Naive B cell (primary cell): ENCODE measurements around the gene HIPK2. TPM values are rescaled to one million over a fixed set of nuclear protein-coding genes. Genes with fewer than 3 reads are reported as not detected.

ENCODE experiments used
- ATAC-seq, 2 donors: fragments of 150-1000 bp; cut with Tn5 transposase; 2 replicates each; pipeline ENCODE4 v1.10.0; 2021; ENCODE audit warnings: low read depth in 2 of 2, mild to moderate bottlenecking in 2 of 2, moderate library complexity in 2 of 2
- DNase-seq: peaks from one replicate; pipeline ENCODE4 v3.0.0; 2022
- H3K27ac Mint-ChIP-seq, 6 donors: one replicate each; pipeline ENCODE4 v1.8.0; 2020 to 2022; ENCODE audit warnings: mild to moderate bottlenecking in 6 of 6, mixed read lengths in 6 of 6, moderate library complexity in 5 of 6, inconsistent platforms in 2 of 6
- H3K27me3 Mint-ChIP-seq, 3 donors: one replicate each; pipeline ENCODE4 v1.8.0; 2021 to 2022; ENCODE audit warnings: mixed read lengths in 3 of 3, mild to moderate bottlenecking in 1 of 3
- H3K36me3 Mint-ChIP-seq, 2 donors: one replicate each; pipeline ENCODE4 v1.8.0; 2020 to 2022; ENCODE audit warnings: mixed read lengths in 2 of 2, inconsistent platforms in 1 of 2, mild to moderate bottlenecking in 1 of 2
- H3K4me1 Mint-ChIP-seq, 3 donors: one replicate each; pipeline ENCODE4 v1.8.0; 2020 to 2022; ENCODE audit warnings: mixed read lengths in 3 of 3, inconsistent platforms in 1 of 3, mild to moderate bottlenecking in 1 of 3, moderate library complexity in 1 of 3
- H3K4me3 Mint-ChIP-seq, 8 donors: one replicate each; pipeline ENCODE4 v1.8.0; 2020 to 2022; ENCODE audit warnings: mild to moderate bottlenecking in 8 of 8, mixed read lengths in 8 of 8, moderate library complexity in 8 of 8, inconsistent platforms in 2 of 8
- H3K9me3 Mint-ChIP-seq, 7 donors: one replicate each; pipeline ENCODE4 v1.8.0; 2020 to 2022; ENCODE audit warnings: mixed read lengths in 7 of 7, mild to moderate bottlenecking in 5 of 7, inconsistent platforms in 2 of 7, moderate library complexity in 1 of 7
- polyA plus RNA-seq, 6 donors: library from polyadenylated mRNA; unstranded; fragments of 300-500 nt; fragmentation: Illumina TruSeq; gene quantifications; one replicate each; pipeline ENCODE4 v1.2.3, GENCODE V29; 2021; ENCODE audit warnings: low read depth in 6 of 6

HIPK2 gene
- polyA plus RNA-seq, 6 donors from 2014 or later = 0.54 to 1.1 (median 0.79) TPM

DNA sequence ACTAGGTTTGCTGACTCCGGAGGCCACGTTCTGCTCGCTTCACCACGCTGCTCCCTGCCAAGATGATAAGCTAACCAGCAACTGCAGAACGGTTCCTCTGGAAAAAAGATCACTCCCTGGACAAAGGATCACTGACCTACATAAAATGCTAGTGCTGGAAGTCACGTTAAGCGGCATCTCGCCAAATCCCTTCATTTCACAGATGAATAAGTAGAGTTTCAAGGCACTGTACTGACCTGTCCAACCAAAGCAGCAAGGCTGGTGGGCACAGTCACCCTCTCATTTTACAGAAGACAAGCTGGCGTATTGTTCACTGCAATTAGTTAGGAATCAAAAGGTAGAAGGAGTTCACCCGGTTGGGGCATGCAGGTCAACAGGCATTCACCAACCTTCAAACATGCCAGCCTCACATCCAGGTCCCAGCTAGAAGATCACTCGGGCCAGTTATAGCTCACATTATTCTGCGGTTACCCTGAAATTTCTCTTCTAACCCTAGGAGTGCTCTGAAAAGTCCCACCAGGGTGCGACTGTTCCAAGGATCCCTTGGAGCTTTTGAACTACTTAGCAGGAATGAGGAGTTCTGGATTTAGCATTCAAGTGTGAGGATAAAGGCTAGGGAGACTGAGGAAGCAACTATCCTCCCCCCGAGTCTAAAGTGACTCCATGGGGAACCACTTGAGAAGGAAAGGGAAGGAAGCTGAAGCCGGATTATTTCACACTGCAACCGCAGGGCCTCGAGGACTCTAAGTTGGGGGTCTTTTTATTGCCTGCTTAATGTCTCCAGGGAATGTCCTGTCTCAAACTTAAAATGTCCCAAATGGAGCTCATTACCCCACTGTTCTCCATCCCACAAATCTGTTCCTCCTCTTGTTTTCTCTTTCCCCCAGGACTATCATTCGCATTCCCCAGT is 32.8 kb downstream of the HIPK2 start:
- Mint-ChIP-seq H3K4me1 (peaks cover 13 to 15% (median 15%) of the 10 kb centered on the region in 3 donors), H3K27ac (peak overlapping the region in 2 of 6 donors; percentile 30 to 76), H3K9me3 (no peaks in the 10 kb centered on the region), H3K36me3 (no peaks in the 10 kb centered on the region), H3K4me3 (no peak overlapping the region), H3K27me3 (no peaks in the 10 kb centered on the region)
- ATAC-seq (no peak), DNase-seq (no peak)

DNA sequence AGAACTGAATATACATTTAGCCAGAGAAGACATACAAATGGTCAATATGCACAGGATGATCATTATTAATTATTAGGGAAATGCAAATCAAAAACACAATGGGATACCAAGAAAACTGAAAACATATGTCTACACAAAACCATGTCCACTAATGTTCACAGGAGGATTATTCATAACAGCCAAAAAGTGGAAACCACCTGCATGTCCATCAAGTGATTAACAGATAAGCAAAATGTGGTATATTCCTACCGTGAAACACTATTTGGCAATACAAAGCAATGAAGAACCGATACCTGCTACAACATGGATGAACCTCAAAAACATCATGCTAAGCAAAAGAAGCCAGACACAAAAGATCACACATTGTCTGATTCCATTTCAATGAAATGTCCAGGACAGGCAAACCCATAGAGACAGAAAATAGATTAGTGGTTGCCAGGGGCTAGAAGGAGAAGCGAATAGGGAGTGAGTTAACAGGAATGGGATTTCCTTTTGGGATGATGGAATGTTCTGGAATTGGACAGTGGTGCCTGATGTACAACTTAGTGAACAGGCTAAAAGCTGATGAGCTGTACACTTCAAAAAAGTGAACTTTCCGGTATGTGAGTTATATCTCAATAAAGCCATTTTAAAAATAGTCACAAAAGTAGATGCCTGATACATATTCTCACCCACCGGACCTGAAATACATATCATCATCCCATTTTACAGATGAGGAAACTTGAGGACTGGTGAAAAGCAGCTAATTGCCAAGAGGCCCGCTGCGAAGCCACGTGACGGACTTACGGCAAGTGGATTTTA is 33.6 kb downstream of the HIPK2 start:
- Mint-ChIP-seq H3K9me3 (no peaks in the 10 kb centered on the region), H3K27me3 (no peaks in the 10 kb centered on the region), H3K27ac (peak overlapping the region in 1 of 6 donors; percentile 17), H3K4me1 (peaks cover 10 to 14% (median 13%) of the 10 kb centered on the region in 3 donors), H3K4me3 (no peak overlapping the region), H3K36me3 (no peaks in the 10 kb centered on the region)
- ATAC-seq (no peak), DNase-seq (no peak)

DNA sequence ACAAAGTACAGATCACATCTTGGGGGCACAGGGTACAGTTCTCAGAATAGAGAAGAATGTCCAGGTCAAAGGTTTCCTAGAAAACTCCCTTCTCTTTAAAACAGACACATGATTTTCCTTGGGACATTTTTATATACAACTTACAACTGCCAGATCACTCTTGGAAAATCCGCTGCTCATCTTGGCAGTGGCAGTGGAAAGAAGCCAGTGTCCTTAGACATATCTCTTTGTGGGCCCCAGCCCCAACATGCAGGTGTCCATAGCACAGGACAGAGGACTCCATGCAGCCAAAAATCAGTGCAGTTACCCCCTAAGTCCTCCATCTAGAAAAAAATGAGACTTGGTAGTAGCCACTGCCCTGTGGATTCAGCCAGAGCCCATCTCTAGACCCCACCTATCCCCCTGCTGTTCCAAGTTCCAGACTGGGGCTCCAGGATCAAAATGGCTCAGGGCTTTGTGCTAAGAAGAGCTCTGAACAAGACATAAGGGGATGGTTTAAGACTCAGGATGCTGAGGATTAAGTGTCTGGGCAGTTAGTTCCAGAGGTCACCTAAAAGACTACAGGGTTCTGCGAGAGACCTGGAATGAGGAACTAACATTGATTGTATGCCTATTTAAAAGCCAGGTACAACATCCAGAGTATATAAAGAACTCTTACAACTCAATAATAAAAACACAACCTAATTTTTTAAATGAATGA is 34.4 kb downstream of the HIPK2 start:
- H3K27me3 Mint-ChIP-seq = no peaks in the 10 kb centered on the region
- no peak overlapping the region for H3K27ac Mint-ChIP-seq
- ATAC-seq (no peak), DNase-seq (no peak)
- no peaks in the 10 kb centered on the region for H3K36me3 Mint-ChIP-seq
- peaks cover 15 to 16% (median 16%) of the 10 kb centered on the region in 3 donors for H3K4me1 Mint-ChIP-seq
- H3K9me3 Mint-ChIP-seq = no peaks in the 10 kb centered on the region
- no peak overlapping the region for H3K4me3 Mint-ChIP-seq

DNA sequence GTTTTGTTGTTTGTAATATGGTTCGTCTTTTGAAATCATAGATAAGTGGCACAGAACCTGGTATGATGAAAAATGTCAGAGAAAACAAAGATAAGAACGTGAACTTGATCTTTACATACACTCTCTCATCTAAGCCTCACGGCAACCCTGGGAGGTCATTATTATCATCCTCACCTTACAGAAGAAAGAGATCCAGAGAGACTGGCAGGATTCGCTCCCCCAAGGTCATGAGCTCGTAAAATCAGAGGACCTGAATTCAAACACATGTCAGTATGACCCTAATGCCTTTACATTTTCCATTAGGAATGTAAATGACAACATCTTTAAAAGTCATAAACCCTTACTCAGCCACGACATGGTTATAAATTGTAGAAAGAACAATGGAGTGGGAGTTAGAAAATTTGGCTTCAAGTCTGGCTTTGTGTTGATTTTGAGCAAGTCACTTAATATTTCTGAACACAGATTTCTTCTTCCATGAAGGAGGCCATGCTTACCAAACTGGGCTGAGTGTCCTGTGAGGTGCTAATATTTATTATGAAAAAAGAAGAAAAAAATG is 35.9 kb downstream of the HIPK2 start:
- Mint-ChIP-seq H3K4me3 (no peak overlapping the region), H3K4me1 (peaks cover 27 to 31% (median 31%) of the 10 kb centered on the region in 3 donors), H3K9me3 (no peaks in the 10 kb centered on the region), H3K36me3 (no peaks in the 10 kb centered on the region), H3K27me3 (no peaks in the 10 kb centered on the region), H3K27ac (peak overlapping the region in 2 of 6 donors; percentile 25 to 70)
- ATAC-seq (no peak), DNase-seq (no peak)

DNA sequence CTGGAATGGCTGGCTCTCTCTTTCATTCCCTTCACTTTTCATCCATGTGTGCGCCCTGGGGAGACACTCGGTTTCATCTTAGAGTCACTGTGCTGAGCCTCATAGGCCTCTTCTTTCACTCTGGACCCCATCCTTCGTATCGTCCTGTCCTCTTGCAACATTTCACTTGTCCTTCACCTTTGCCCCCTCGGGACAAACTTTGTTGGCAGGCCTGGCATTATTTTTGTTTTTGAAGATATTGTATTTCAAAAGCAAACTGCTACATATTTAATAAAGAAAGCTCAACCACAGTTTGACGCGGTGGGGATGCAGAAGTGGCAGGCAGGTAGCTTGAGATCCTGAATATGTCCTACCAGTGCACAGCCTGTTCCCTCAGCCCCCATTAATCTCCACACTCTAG is 36.6 kb downstream of the HIPK2 start:
- H3K4me1 Mint-ChIP-seq = peaks cover 22 to 33% (median 30%) of the 10 kb centered on the region in 3 donors
- no peak overlapping the region for H3K4me3 Mint-ChIP-seq
- peak overlapping the region in 1 of 6 donors; percentile 70 for H3K27ac Mint-ChIP-seq

DNA sequence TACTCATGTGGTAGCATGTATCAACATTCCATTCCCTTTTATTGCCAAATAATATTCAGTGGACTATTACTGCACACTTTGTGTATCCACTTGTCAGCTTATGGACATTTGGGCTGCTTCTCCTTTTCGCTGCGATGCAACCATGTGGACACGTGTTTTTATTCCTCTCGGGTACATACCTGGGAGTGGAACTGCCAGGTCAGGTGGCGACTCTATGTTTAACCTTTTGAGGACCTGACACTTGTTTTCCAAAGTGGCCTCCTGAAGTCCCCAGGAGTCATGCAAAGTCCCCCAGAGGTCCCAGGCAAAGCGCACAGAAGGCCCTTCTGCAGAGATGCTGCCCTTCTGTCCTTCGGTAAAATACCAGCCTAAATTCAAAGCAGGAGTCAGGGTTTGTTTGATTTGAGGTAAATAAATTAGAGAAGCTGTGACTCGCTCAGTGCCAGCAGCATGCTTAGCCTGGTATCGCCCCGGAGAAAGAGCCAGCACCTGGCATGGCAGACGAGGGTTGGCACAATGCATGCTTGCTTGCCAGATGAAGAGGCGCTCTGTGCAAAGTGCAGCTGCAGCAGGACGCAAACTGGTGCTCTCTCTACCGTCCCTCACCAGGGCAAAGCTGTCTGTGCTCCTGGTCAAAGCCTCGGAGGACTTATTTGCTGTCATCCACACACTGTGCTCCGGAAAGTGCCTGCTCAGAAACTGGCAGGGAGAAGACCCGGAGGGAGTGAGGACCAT is 37.8 kb downstream of the HIPK2 start:
- no peak for ATAC-seq
- Mint-ChIP-seq H3K27me3 (no peaks in the 10 kb centered on the region), H3K36me3 (no peaks in the 10 kb centered on the region), H3K4me1 (peaks cover 33 to 41% (median 36%) of the 10 kb centered on the region in 3 donors), H3K27ac (peak overlapping the region in 1 of 6 donors; percentile 51), H3K9me3 (no peaks in the 10 kb centered on the region), H3K4me3 (no peak overlapping the region)
- DNase-seq = no peak

More for the DNA sequence above, 36.6 kb downstream of the HIPK2 start:
- ATAC-seq (no peak), DNase-seq (no peak)
- Mint-ChIP-seq H3K27me3 (no peaks in the 10 kb centered on the region), H3K36me3 (no peaks in the 10 kb centered on the region), H3K9me3 (no peaks in the 10 kb centered on the region)

DNA sequence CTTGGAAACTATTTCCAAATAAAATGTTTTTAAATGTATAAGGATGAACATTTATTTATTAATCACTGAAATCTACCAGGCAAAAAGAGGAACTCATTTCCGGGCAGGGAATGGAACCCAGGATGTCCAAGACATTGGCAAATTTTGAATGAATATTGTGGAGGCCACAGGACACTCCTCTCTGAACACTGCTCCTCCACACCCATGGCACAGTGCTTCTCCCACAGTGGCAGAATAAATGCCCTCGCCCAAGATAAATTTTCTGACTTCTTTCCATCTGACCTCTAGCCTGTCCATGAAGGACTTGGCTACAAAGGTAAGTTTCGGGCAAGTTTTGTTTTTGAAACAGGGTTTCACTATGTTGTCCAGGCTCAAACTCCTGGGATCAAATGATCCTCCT is 39.0 kb downstream of the HIPK2 start:
- Mint-ChIP-seq H3K4me1 (peaks cover 27 to 37% (median 29%) of the 10 kb centered on the region in 3 donors), H3K36me3 (no peaks in the 10 kb centered on the region), H3K4me3 (no peak overlapping the region), H3K9me3 (no peaks in the 10 kb centered on the region), H3K27ac (peak overlapping the region in 1 of 6 donors; percentile 7), H3K27me3 (no peaks in the 10 kb centered on the region)
- no peak for DNase-seq
- no peak for ATAC-seq

DNA sequence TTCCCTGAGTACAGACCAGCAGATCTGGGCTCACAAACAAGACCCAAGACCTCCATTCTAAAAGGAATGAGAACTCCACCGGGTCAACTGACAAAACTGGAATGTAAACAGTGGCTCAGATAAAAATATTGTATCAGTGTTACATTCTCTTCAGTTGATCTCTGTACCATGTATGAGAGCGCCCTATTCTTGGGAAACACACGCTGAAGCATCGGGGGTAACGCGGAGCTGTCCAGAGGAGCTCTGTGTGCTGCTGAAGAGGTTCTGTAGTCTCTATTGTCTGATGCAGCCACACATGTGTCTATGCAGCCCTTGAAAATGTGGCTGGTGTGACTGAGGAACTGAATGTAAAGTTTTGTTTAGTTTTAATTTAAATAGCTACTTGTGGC is 39.7 kb downstream of the HIPK2 start:
- H3K4me3 Mint-ChIP-seq = no peak overlapping the region
- peaks cover 27 to 34% (median 29%) of the 10 kb centered on the region in 3 donors for H3K4me1 Mint-ChIP-seq
- no peak for ATAC-seq
- H3K36me3 Mint-ChIP-seq = no peaks in the 10 kb centered on the region
- no peaks in the 10 kb centered on the region for H3K27me3 Mint-ChIP-seq
- no peaks in the 10 kb centered on the region for H3K9me3 Mint-ChIP-seq
- DNase-seq = no peak
- H3K27ac Mint-ChIP-seq = peak overlapping the region in 1 of 6 donors; percentile 63

DNA sequence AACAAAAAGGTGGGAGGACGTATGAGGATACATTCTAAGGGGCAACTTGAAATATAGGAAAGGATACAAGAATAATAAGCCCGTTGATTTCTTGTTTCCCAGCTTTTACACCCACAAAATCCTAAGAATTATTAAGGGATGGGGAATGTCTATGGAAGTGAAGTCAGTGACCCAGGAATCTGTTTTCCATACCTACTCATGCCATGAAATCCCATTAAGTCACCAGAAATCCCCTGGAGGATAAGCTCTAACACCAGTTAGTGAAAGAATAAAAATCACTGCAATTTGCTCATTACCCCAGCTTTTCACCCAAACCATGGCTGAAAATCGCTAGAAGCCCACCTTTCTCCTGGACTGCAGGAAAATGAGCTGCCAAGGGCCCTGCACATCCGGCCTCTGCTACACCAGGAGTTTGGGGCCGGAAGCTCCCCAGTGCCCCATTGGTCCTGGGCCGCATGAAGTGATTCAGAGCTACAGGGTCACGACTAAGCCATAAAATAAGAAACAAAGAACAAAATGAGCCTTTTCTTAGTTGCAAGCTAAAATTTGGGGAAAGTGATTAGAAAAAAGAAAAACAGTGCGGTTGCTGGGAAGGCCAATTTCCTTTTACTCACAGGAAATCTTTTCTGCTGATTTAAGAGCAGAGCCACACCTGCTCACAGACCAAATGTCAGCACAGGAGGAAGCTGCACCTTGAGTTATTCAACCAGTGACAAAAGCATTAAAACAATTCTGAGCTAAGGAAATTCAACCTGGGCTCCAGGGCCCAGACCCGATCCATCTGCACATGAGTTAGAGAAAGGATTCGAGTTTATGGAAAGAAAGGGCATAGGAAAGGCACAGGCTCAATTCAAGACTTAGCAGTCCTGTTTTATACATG is 40.3 kb downstream of the HIPK2 start:
- H3K9me3 Mint-ChIP-seq = no peaks in the 10 kb centered on the region
- DNase-seq (no peak), ATAC-seq (peak; percentile 21 to 30)
- no peaks in the 10 kb centered on the region for H3K36me3 Mint-ChIP-seq
- H3K4me3 Mint-ChIP-seq = peak overlapping the region in 2 of 8 donors; percentile 14 to 30
- peak overlapping the region in 2 of 6 donors; percentile 48 to 63 for H3K27ac Mint-ChIP-seq
- H3K4me1 Mint-ChIP-seq = peaks cover 27 to 31% (median 29%) of the 10 kb centered on the region in 3 donors
- H3K27me3 Mint-ChIP-seq = no peaks in the 10 kb centered on the region

DNA sequence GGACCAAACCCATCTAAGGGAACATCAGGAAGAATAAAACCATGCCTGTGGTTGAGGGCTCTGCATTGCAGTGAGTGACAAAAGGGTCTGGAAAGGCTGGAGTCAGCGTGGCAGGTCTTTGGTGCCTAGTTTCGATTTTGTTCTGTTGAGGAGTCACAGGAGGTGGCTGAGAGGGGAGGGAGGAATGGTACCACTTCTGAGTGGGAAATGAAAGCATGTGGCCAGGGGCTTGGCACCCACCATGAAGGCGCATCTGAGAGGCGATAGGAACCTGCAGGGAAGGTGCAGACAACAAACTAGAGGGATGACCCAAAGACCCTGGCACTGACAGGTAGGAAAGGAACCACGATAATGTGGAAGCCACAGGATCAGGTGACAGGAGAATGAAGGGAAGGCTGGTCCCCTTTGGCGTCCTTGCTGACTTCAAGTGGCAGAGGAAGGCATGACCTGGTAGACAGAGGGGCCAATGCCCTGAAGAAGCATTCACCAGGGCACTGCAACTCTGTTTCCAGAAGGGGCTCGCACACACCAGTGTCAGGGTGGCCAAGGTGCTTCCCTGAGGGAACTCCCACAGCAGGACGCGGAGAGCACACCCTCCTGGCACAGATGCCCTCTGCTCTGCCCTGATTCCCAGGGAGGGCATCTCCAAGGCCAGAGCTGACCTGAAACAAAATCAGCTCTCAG is 41.7 kb downstream of the HIPK2 start:
- H3K4me3 Mint-ChIP-seq = no peak overlapping the region

DNA sequence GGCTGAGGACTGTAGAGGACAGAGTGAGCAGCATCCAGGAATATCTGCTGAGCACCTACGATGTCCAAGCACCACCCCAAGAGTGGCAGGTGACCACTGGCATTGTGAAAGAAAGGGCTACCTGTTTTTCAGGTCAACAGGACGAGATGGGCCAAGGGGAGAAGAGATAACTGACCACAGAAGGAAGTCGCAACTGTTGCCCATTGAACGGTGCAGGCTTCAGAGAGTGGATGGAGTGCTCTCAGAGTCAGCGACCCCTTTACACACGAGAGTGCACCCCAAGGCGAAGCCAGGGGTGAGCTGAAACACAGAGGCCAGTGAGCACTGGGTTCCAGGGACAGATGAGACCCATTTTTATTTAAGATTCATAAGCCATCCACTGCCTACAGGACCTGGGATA is 42.3 kb downstream of the HIPK2 start:
- no peak for ATAC-seq
- Mint-ChIP-seq H3K27me3 (no peaks in the 10 kb centered on the region), H3K27ac (peak overlapping the region in 2 of 6 donors; percentile 29 to 76), H3K36me3 (no peaks in the 10 kb centered on the region), H3K4me3 (peak overlapping the region in 1 of 8 donors; percentile 65), H3K9me3 (no peaks in the 10 kb centered on the region), H3K4me1 (peaks cover 37 to 41% (median 40%) of the 10 kb centered on the region in 3 donors)
- no peak for DNase-seq

More for the DNA sequence above, 41.7 kb downstream of the HIPK2 start:
- H3K36me3 Mint-ChIP-seq = no peaks in the 10 kb centered on the region
- DNase-seq (no peak), ATAC-seq (no peak)
- peaks cover 37 to 39% (median 39%) of the 10 kb centered on the region in 3 donors for H3K4me1 Mint-ChIP-seq
- H3K9me3 Mint-ChIP-seq = no peaks in the 10 kb centered on the region
- peak overlapping the region in 2 of 6 donors; percentile 48 to 76 for H3K27ac Mint-ChIP-seq
- no peaks in the 10 kb centered on the region for H3K27me3 Mint-ChIP-seq
